MCF 10A (cell line): ENCODE measurements around the gene MT1HL1. TPM values are rescaled to one million over a fixed set of nuclear protein-coding genes. Genes with fewer than 3 reads are reported as not detected.

Source experiments
- BruUV-seq: library from RNA; stranded (reverse); fragments of 400-500 nt; replicated peaks from 2 replicates; lab custom pipeline; 2021; lab: Mats Ljungman, UMichigan
- CTCF ChIA-PET: fragments of 300-600 bp; sonication (Branson Sonifier 250); formaldehyde crosslinking; extraction: SDS; loops from one replicate; lab custom pipeline; 2021; ENCODE audit warnings: antibody characterized with exemption, inconsistent platforms; lab: Yijun Ruan, JAX
- POLR2A ChIA-PET: fragments of 300-600, 350-650 bp; sonication (Branson Sonifier 250); formaldehyde crosslinking; extraction: SDS; loops from one replicate; lab custom pipeline; 2020; ENCODE audit warnings: antibody characterized with exemption, inconsistent platforms; lab: Yijun Ruan, JAX
- DNase-seq: peaks from one replicate; pipeline ENCODE4 v3.0.0-alpha.2; 2018; ENCODE audit not compliant: unreplicated experiment
- H3K27ac Mint-ChIP-seq: one replicate; pipeline ENCODE4 v1.8.0; 2022; ENCODE audit warnings: mild to moderate bottlenecking, low read depth, mixed read lengths; ENCODE audit not compliant: unreplicated experiment
- H3K27me3 Mint-ChIP-seq: one replicate; pipeline ENCODE4 v1.8.0; 2022; ENCODE audit warnings: mixed read lengths; ENCODE audit not compliant: insufficient read depth, unreplicated experiment
- H3K36me3 Mint-ChIP-seq: one replicate; pipeline ENCODE4 v1.8.0; 2022; ENCODE audit warnings: mild to moderate bottlenecking, moderate library complexity, mixed read lengths; ENCODE audit not compliant: insufficient read depth, unreplicated experiment
- H3K4me1 Mint-ChIP-seq: one replicate; pipeline ENCODE4 v1.8.0; 2022; ENCODE audit warnings: mixed read lengths; ENCODE audit not compliant: insufficient read depth, unreplicated experiment
- H3K4me3 Mint-ChIP-seq: one replicate; pipeline ENCODE4 v1.8.0; 2022; ENCODE audit warnings: mild to moderate bottlenecking, moderate library complexity, mixed read lengths; ENCODE audit not compliant: unreplicated experiment
- H3K9me3 Mint-ChIP-seq: one replicate; pipeline ENCODE4 v1.8.0; 2022; ENCODE audit warnings: mixed read lengths; ENCODE audit not compliant: unreplicated experiment
- intact Hi-C: fragments of 100-400 bp; cut with micrococcal nuclease; formaldehyde crosslinking; loops from 2 replicates; pipeline ENCODE4 v1.14.1; 2022
- total RNA-seq: library from RNA; stranded (reverse); gene quantifications from 2 replicates; pipeline ENCODE4 v1.2.3, GENCODE V29; 2022
- TF ChIP-seq, protein P1 (sequence below): fragments of 200-600 bp; IDR thresholded peaks from one replicate; pipeline ENCODE4 v1.8.0; 2022; ENCODE audit warnings: antibody characterized with exemption, mild to moderate bottlenecking; ENCODE audit not compliant: unreplicated experiment

The MT1HL1 gene
- total RNA-seq, 1 experiment from 2014 or later: not detected

DNA sequence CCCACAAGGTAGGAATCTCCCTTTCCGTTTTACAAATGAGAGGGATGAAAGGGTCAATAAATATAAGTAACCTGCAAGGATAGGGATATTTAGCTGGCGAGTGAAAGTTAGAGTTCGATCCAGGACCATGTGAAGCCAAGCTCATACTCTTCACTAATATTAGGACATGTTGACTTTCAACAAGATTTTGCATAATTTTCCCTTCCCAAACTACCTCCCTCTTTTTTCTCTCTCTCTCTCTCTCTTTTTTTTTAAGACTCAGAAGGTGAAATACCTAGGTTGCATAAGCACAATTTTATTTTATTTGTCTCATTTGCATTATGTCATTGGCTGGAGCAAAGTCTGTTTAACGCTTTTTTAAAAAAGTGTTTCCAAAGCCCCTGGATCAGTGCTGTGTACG, 8.1 kb upstream of the MT1HL1 start:
- ChIA-PET CTCF (interaction anchor here (0.7 to 1.2 kb wide), 2 partner anchors 16 to 87 kb away, joined by 3 read pairs; no protein-coding TSS in a partner anchor), POLR2A (interaction anchor here (0.8 to 1.1 kb wide), 2 partner anchors 95 to 409 kb away, joined by 3 read pairs; no protein-coding TSS in a partner anchor)
- peak overlapping the region; percentile 88 for H3K27ac Mint-ChIP-seq
- H3K9me3 Mint-ChIP-seq: no peaks in the 10 kb centered on the region
- peaks cover 13% of the 10 kb centered on the region for H3K27me3 Mint-ChIP-seq
- TF ChIP-seq, protein P1, sequence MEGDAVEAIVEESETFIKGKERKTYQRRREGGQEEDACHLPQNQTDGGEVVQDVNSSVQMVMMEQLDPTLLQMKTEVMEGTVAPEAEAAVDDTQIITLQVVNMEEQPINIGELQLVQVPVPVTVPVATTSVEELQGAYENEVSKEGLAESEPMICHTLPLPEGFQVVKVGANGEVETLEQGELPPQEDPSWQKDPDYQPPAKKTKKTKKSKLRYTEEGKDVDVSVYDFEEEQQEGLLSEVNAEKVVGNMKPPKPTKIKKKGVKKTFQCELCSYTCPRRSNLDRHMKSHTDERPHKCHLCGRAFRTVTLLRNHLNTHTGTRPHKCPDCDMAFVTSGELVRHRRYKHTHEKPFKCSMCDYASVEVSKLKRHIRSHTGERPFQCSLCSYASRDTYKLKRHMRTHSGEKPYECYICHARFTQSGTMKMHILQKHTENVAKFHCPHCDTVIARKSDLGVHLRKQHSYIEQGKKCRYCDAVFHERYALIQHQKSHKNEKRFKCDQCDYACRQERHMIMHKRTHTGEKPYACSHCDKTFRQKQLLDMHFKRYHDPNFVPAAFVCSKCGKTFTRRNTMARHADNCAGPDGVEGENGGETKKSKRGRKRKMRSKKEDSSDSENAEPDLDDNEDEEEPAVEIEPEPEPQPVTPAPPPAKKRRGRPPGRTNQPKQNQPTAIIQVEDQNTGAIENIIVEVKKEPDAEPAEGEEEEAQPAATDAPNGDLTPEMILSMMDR: no peak
- H3K4me1 Mint-ChIP-seq: peaks cover 13% of the 10 kb centered on the region
- DNase-seq: no peak
- intact Hi-C loops: no loop called here
- no peak overlapping the region for H3K4me3 Mint-ChIP-seq
- no peaks in the 10 kb centered on the region for H3K36me3 Mint-ChIP-seq
- no TSS peak for BruUV-seq

DNA sequence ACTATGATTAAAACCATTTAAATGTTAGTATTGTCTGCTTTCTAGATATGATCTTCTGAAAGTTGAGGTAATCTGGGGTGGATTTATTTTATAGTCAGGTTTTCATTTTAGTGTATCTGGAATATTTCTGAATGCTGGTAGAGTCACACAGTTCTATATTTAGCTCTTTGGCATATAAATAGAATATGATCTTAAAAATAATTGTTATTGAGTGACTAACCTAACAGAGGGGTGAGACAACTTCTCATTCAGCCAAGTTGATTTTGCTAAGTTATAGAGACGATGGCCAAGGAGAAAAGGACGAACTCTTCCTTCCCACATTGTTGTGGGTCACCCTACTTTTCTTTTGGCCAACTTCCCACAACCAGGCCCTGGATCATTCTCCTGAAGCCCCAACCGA, 7.2 kb upstream of the MT1HL1 start:
- DNase-seq: no peak
- Mint-ChIP-seq H3K27me3 (peaks cover 4% of the 10 kb centered on the region), H3K36me3 (no peaks in the 10 kb centered on the region), H3K4me1 (peaks cover 13% of the 10 kb centered on the region), H3K9me3 (no peaks in the 10 kb centered on the region), H3K27ac (no peak overlapping the region), H3K4me3 (no peak overlapping the region)
- ChIA-PET CTCF (no interaction called here), POLR2A (no interaction called here)
- intact Hi-C loops: no loop called here
- TF ChIP-seq, protein P1: no peak
- no TSS peak for BruUV-seq

DNA sequence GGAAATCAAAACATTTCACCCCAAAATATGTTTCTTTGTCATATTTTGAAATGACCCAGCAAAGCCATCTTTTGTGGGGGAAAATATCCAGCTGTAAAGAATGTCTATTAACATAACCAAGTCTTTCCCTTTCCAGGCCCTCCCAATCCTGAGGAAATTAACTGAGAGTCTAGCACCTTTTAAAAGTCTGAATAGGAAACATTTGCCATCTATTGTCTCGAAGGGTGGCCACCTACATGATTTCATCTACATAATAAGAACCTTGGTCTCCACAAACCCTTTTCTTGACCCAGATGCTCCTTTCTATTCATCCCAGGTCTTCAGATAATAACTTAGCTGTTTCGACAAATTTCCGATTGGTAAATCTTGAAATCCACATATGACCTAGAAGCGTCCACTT, 5.4 kb upstream of the MT1HL1 start:
- no peaks in the 10 kb centered on the region for H3K36me3 Mint-ChIP-seq
- intact Hi-C loops: no loop called here
- TF ChIP-seq, protein P1: no peak
- POLR2A ChIA-PET: no interaction called here
- no peaks in the 10 kb centered on the region for H3K27me3 Mint-ChIP-seq
- DNase-seq: no peak
- no TSS peak for BruUV-seq
- CTCF ChIA-PET: interaction anchor here (0.6 to 0.7 kb wide), 2 partner anchors 370 to 377 kb away, joined by 3 to 5 read pairs; no protein-coding TSS in a partner anchor
- H3K9me3 Mint-ChIP-seq: no peaks in the 10 kb centered on the region
- H3K27ac Mint-ChIP-seq: no peak overlapping the region
- H3K4me1 Mint-ChIP-seq: peaks cover 13% of the 10 kb centered on the region
- H3K4me3 Mint-ChIP-seq: no peak overlapping the region

DNA sequence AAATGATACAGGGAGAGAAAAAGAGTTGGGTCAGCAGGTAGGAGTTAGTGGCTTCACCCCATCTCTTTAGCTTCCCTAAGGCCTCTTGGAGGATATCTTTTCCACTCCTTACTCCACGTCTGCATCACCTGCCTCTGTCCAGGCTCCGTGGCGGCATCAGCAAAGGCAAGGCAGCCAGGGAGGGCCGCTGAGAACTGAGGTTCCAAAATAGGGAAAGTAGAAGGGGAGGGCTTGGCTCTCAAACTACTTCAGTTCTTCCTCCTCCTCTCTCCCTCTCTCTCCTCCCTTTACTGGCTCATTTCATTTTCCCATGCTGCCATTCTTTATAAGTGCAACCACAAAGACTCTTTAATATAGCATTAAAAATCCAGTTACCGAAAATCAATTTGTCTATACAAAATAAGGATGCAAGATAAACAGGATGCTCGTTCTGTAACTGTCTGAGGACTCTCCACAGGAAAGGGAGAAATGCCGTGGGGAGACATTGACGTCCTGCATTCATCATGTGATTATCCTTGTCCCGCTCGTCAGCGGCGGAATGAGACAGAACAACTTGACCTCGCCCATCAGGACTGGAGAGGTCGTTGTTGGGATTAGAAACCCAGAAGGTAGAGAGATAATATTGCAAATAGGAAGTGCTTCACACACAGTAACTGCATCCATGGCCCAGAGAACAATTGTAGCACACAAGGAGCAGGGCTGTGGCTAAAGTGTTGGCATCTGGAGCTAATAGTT, 3.1 kb upstream of the MT1HL1 start:
- Mint-ChIP-seq H3K9me3 (no peaks in the 10 kb centered on the region), H3K27ac (no peak overlapping the region), H3K27me3 (peaks cover 22% of the 10 kb centered on the region), H3K4me3 (no peak overlapping the region), H3K4me1 (peaks cover 2% of the 10 kb centered on the region), H3K36me3 (no peaks in the 10 kb centered on the region)
- ChIA-PET CTCF (interaction anchor here (0.6 kb wide), 1 partner anchor 814 kb away, joined by 3 read pairs; no protein-coding TSS in a partner anchor), POLR2A (interaction anchor here (0.6 to 1.2 kb wide), 2 partner anchors 33 to 74 kb away, joined by 3 read pairs; no protein-coding TSS in a partner anchor)
- BruUV-seq: no TSS peak
- TF ChIP-seq, protein P1: no peak
- DNase-seq: no peak
- intact Hi-C loops: no loop called here
